ENCODE data around the gene SETDB1.

SETDB1 gene

GRCh38 chr1:151006327-151007052 is 80.3 kb downstream of the SETDB1 start, which contains the start of gene MINDY1:
TSS of gene MINDY1 (minus strand) at chr1:151006902. CDS start at chr1:151002617, 4,285 bp downstream.
- peak; percentile 74 for DNase-seq

- DNase-seq: no peak
Observed at GRCh38 chr1:151007853-151008243, 81.7 kb downstream of the SETDB1 start.

- DNase-seq: peak; percentile 99
Observed at GRCh38 chr1:151008244-151009205, 82.4 kb downstream of the SETDB1 start, which contains the start of gene PRUNE1. TSS of gene PRUNE1 (plus strand) at chr1:151008449. CDS start at chr1:151008633, 184 bp downstream.

GRCh38 chr1:151009206-151009587 is 83.0 kb downstream of the SETDB1 start:
- DNase-seq: no peak

- DNase-seq: no peak
Observed at GRCh38 chr1:151009674-151010345, 83.6 kb downstream of the SETDB1 start.

GRCh38 chr1:151010346-151010726 is 84.2 kb downstream of the SETDB1 start:
- no peak for DNase-seq

GRCh38 chr1:151011154-151011850 is 85.1 kb downstream of the SETDB1 start:
- DNase-seq: no peak

GRCh38 chr1:151012684-151013471 is 86.7 kb downstream of the SETDB1 start:
- DNase-seq: no peak

- no peak for DNase-seq
Observed at GRCh38 chr1:151013518-151013917, 87.4 kb downstream of the SETDB1 start.
